GM18526 (cell line): Measurements from ENCODE around the gene DBH.

Experiments
- POLR2A ChIP-seq: IDR thresholded peaks from 3 replicates; pipeline ENCODE4 v1.6.1; 2011; ENCODE audit not compliant: insufficient read length; ENCODE audit errors: extremely low read depth

DBH gene

DNA sequence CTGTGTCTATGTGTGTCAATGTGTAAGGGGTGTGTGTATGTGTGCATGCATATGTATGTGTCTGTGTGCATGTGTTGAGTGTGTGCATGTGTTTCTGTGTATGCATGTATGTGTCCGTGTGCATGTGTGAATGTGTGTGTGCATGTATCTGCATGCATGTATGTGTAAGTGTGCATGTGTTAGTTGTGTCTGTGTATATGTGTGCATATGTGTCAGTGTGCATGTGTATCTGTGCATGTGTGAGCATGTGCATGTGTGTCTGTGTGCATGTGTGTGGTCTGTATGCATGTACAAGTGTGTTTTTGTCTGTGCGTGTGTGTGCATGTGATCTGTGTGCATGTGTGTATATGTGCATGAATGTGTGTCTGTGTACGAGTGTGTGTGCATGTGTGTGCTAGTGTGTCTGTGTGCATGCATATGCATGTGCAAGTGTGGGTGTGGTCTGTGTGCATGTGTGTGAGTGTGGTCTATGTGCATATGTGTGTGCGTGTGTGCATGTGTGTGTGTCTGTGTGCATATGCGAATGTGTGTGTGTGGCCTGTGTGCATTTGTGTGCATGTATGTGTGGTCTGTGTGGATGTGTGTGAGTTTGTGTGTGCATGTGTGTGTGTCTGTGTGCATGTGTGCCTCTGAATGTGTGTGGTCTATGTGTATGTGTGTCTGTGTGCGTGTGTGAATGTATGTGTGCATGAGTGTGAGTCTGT, 36.5 kb upstream of the DBH start:
- no peak for TF ChIP-seq POLR2A

DNA sequence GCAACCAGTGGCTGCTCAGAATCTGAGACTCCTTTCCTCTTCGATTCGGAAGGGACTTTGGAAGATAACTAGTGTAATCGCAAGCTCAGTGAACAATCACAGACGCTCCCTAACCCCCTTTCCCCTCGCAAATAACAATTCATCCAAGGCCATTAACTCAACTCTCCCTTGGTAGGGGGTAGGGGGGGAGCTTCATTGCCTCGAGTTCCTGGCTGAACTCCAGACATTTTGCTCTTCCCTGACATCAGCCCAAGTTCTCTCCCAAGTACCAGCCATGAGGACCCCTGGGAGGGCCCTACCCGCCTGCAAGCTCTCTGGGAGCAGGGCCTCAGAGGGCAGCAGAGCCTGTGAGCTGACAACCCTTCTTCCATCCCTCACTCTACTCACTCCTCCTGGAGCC, 35.4 kb upstream of the DBH start:
- TF ChIP-seq POLR2A = no peak

DNA sequence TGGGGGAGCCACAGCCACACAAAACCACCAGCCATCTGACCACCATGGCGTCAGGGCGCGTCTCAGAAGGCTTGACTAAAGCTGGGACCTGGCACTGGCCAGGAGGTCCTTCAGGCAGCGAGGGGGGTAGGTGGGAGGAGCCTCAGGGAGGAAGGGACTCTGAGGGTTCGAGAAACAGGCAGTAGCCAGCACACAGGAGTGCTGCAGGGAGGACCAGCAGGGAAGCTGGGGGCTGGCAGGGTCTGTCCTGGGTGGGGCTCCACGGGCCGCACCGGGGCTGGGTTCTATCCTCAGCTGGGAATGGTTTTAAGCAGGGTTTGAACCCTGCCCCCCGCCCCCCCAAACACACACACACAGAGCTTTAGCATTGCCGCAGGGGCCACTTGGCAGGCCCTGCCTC, 34.4 kb upstream of the DBH start:
- no peak for TF ChIP-seq POLR2A

DNA sequence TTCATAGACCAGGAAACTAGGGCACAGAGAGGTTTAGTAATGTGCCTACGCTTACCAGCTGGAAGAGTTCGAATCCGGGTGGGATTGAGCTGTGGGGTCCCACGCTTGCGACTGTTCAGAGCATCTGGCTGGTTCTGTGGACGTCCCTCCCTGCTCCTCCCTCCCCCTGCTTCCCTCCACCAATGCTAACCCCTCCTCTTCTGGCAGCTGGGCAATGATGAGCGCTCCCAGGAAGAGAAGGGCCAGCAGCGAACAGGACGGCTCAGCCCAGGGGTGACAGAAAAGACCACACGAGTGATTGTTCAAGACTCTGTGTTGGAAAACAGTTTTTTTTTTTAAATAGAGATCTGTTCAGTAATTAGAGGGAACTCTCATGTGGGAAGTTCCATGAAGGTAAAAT, 33.9 kb upstream of the DBH start:
- TF ChIP-seq POLR2A = no peak

DNA sequence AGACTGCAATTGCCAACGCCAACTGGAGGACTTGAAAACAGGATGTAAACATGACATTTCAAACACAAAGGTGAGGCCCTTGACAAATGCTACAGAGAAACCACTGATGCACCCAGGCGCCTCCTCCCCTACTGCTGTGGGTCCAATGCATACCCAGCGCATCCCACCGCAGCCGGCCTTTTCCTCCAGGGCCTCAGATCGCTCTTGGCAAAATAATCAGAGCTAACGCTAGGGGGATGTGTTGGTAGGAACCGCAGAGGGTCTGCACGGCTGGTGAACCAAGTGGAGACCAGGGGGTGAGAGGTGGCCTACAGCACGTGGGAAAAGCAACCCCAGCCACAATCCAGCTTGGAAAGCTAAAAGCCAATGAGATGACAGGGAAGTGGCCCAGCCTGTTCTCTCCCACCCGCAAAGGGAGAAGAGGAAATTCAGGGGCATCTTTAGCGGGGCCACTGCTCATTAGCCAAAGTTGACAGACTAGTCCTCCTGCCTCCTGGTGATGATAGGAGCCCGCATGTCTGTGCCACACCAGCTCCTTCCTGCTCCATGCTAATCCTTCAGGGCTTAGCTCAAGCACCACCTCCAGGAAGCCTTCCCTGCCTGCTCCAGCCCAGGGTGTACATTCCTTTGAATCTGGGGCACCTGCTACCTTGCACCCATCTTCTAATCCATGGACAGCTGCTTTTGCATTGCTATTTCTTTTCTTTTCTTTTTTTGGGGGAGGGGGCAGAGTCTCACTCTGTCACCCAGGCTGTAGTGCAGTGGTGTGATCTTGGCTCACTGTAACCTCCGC, 32.8 kb upstream of the DBH start:
- TF ChIP-seq POLR2A = no peak

DNA sequence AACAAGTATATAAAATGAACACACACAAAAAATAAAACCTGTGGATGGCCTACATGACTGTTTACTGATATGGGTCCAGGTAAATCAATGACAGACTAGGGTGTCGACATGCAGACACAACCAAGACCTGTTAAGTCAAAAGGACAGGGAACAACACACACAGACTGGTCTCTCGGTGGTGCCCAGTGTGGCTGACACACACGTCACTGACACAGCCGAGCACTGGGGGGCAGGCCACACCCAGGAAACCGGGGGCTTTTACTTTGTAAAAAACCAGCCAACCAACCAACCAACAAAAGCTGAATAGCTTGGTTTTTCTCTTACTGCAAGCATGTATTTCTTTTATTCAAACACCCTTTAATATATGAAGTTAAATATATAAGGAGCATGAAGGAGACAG, 31.9 kb upstream of the DBH start:
- TF ChIP-seq POLR2A = no peak

DNA sequence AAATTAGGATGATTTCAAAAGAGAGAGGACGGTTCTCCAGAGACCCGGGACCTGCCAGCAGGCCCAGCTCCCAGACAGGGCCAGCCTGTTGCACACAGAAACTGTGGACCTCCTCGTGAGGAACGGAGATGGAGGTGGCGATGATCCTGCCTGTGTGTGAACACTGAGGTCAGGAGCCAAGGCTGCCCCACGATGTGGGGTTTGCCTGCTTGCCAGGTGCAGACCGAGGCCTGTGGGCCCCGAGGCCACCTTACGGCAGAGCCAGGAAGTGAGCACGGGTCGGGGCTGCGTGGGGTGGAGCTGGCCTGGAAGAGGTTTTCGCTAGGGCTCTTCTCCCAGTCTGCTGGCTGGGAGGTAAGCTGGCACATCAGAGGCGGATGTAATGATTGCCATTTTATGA, 31.3 kb upstream of the DBH start:
- TF ChIP-seq POLR2A = no peak

DNA sequence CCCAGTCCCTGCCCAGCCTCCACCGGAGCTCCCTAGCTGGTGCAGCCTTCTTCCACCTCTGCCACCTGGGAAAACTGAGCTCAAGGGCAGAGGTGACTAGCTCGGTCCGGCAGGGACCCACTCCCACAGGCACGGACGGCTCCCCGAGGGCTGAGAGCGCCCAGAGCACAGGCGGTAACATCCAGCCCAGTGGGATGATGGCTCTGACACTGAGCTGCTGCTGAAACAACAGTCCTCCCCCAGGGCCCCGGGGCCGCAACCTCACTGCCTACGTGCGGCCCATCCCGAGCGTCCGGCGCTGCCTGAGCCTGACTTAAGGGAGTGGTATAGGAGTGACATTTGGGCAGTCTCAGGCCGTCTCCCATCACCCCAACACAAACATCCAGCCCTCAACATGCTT, 30.7 kb upstream of the DBH start:
- no peak for TF ChIP-seq POLR2A

DNA sequence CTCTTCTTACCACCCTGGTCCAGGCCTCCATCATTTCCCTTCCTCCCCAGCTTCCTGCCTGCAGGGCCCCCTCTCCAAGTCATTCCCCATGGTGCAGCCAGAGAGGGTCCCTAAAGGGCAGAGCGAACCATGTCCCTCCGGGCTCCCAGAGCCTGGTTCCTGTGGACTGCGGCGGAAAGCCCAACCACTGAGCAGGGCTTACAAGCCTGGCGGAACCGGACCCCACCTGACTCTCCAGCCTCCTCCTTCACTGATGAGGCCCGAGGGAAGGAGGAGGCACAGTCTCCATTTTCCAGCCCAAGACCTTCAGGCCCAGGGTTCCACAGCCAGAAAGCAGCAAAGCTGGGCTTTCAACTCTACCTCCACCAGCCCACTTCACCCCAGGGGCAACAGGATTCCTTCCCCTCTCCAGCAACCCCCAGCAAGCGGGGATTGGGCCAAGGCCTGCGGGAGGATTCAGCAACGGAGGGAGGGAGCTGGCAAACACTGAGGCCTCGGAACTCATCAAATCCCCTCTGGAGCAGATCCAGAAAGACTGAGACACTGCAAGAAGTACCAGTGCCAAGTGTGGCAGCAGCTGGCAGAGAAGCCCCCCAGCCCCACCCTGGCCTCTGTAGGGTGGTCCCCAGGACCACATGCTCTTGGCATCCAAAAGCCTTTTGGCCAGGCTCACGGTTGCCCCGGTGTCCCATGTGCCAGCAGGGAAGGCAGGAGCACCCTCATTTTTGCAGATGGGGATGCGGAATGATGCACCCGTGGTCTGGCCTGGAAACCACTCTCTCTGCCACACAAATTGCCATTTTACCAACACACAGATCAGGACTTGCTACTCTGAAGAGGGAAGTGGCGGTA, 30.1 kb upstream of the DBH start:
- no peak for TF ChIP-seq POLR2A

DNA sequence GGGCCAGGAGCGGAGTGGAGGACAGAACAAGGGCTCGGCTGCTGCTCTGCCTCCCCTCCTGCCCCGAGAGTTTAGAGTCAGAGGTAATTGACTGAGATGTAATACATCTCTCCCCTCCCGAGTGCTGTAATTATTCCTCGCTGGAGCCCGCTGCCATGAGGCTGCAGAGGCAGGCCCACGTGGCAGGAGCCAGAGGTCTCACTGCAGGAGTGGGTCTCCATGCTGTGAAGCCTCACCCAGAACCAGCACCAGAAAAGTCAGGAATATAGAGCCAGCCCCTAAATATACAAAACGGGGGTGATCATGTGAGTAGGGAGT, 29.5 kb upstream of the DBH start:
- TF ChIP-seq POLR2A = no peak

DNA sequence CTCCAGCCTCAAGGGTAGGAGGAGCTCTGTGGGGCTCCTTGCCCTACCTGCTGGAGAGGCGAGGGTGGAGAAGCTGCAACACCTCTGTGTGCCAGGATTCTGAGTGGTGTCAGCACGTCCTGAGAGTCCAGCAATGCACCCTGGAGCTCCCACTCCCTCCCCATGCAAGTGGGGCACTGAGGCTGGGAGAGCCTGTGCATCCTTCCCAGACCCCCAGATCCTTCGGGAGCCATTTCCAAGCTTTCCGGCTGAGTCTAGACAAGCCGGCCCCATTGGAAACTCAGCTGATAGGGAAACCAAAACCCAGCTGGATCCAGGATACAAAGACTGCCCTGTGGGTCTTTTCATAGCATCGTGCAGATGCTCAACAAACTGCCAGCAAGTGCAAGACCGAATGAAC, 28.8 kb upstream of the DBH start:
- TF ChIP-seq POLR2A = no peak

DNA sequence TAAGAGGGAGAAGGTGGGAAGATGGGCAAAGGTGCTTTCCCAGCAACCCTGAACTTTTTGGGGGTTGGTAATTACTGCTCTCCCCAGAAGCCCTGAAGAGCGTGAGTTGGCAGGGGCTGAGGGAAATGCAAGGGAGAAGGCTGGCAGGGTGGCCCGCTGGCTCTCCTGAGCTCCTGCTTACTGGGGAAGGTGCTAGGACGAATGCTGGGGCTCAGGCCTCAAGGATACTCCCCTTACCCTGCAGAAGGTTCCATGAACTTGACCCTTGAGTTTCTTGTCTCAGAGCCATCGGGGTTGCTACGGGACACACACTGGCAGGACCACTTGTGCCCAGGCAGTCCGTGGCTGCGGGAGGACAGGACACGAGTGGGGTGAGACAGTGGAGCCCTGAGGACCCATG, 28.2 kb upstream of the DBH start:
- TF ChIP-seq POLR2A = no peak

DNA sequence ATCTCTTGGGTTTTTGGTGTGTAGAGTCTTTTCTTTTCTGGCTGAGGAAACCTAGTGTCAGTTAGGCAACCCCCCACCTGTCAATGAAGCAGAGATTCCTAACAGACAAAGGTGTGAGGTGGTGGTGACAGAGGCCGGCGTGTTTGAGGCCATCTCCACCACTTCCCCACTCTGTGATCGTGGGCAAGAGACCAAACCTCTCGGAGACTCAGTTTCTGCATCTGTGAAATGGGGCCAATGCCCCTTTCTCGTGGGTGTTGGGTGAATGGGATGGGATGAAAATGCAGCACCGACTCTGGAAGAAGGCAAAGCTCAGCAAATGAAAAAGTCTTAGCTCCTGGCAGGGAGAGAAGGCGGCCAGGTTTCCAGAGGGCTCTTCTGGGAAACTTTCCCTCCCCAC, 27.8 kb upstream of the DBH start:
- TF ChIP-seq POLR2A = no peak

DNA sequence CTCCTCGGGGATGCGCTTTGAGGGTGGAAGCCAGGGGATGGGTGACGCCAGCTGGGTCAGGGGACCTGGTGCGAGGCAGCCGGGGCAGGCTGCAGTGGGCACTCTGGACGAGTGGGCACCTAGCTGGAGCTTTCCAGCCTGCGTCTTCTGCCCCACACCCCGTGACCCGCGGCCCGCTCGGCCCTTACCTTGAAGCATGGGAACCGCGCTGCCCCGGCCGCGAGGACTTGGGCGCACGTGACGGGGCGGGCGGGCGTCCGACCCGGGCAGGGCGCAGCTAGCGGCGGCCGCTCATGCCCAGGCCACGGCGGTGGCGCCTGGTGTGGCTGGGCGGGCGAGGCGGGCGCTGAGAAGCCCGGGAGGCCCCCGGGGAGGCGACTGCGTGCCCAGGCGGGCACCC, 27.3 kb upstream of the DBH start:
- TF ChIP-seq POLR2A = no peak

DNA sequence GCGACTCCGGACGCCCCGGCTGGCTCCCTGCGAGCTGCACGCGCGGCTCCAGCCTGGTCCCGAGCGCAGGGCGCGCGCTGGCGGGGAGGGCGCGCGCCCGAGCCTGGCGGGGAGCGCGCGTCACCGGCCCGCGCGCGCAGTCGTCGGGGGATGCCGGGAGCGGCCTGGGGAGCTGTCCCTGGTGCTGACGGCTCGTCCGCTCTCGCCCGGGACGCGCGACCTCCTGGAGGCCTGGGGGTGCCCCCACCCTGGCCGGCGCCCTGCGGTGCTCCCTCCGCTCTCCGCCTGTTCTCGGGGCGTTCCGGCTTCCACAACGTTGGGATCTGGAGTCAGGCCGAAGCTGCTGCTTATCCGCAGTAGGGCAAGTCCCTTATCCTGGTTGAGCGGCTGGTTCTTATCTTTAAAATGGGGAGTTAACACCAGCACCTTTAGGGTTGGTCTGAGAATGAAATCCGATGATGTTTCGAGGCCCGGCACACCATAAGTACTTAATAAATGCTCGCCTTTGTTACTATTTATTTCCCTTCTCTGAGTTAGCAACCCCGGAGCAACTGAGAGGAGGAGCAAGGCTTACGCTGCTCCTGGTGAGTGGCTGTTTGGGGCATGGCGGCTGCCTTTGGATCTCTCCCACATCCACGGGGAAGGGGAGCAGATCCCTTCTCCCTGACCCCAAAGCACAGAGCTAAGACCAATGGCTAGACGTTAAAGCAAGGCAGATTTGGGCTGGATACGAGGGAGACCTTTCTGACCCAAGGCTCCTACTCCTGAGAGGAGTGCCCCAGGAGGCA, 26.7 kb upstream of the DBH start, which contains the start of gene FAM163B:
FAM163B (minus strand) TSS at position 79 of the 788 bp plus-strand sequence. CDS start 29,166 bp downstream, outside the sequence.
- TF ChIP-seq POLR2A = no peak

DNA sequence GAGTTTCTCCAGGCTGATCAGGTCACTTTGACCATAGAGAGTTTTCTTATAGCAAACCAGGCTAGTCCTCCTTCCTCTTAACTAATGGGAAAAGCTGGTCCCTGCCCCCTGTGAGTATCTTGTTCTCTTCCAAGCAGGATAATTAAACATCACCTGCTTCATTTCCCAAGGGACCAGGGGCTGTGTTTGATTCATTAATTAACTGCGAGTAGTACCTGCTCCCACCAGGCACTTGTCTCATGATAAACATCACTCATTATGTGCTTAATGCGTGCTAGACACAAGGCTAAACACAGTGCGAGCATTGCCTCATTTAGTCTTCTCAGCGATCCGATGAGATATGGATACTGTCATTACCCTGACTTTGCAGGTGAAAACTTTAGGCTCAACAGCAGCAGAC, 25.3 kb upstream of the DBH start:
- no peak for TF ChIP-seq POLR2A

DNA sequence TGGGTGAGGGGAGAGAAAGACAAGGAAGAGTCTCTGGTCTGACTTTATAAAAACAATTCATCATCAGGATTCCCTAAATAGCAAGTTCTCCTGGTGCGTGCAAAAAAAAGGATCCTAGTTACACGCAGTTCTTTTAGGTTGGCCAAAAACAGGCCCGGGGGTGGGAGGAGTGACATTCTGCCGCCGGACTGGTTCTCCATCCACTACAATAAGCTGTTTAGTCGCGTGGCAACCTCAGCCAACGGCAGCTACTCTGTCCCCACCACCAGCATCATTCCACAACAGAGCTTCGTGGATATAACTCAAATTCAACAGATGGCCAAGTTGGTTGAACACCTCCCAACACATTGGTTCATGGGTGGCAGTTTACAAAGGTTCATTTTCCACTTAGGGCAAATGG, 24.1 kb upstream of the DBH start:
- TF ChIP-seq POLR2A = no peak
